ENCODE results near the gene RASGRF2.
A peak's percentile ranks its signal among the peaks of the same experiment; 100 is the strongest.

The RASGRF2 gene

GRCh38 chr5:80959768-80960442 is at the start of gene RASGRF2:
RASGRF2 (plus strand) TSS chr5:80960363; CDS start chr5:80960739, 376 bp downstream.
- peak; percentile 10 for DNase-seq (ENCODE audit: low spot score)

GRCh38 chr5:80912479-80912878 is 47.7 kb upstream of the RASGRF2 start:
- DNase-seq (ENCODE audit: low spot score): no peak

GRCh38 chr5:80915716-80916115 is 44.4 kb upstream of the RASGRF2 start:
- DNase-seq (ENCODE audit: low spot score): no peak

- DNase-seq (ENCODE audit: low spot score): no peak
Measured at GRCh38 chr5:80916676-80917075, 43.5 kb upstream of the RASGRF2 start.

GRCh38 chr5:80917631-80918030 is 42.5 kb upstream of the RASGRF2 start:
- DNase-seq (ENCODE audit: low spot score): no peak

- DNase-seq (ENCODE audit: low spot score): no peak
Measured at GRCh38 chr5:80919678-80920196, 40.4 kb upstream of the RASGRF2 start.

GRCh38 chr5:80920333-80920732 is 39.8 kb upstream of the RASGRF2 start:
- DNase-seq (ENCODE audit: low spot score): no peak

GRCh38 chr5:80921026-80921425 is 39.1 kb upstream of the RASGRF2 start:
- DNase-seq (ENCODE audit: low spot score): no peak

GRCh38 chr5:80925931-80926330 is 34.2 kb upstream of the RASGRF2 start:
- DNase-seq (ENCODE audit: low spot score): no peak

GRCh38 chr5:80926536-80926935 is 33.6 kb upstream of the RASGRF2 start:
- no peak for DNase-seq (ENCODE audit: low spot score)

GRCh38 chr5:80926979-80927656 is 33.0 kb upstream of the RASGRF2 start:
- no peak for DNase-seq (ENCODE audit: low spot score)

- DNase-seq (ENCODE audit: low spot score): no peak
Measured at GRCh38 chr5:80928073-80928472, 32.1 kb upstream of the RASGRF2 start.

GRCh38 chr5:80930940-80931339 is 29.2 kb upstream of the RASGRF2 start:
- no peak for DNase-seq (ENCODE audit: low spot score)

- DNase-seq (ENCODE audit: low spot score): no peak
Measured at GRCh38 chr5:80931411-80931810, 28.8 kb upstream of the RASGRF2 start.

- no peak for DNase-seq (ENCODE audit: low spot score)
Measured at GRCh38 chr5:80933036-80933435, 27.1 kb upstream of the RASGRF2 start.

GRCh38 chr5:80934751-80935150 is 25.4 kb upstream of the RASGRF2 start:
- no peak for DNase-seq (ENCODE audit: low spot score)

- no peak for DNase-seq (ENCODE audit: low spot score)
Measured at GRCh38 chr5:80935811-80936385, 24.3 kb upstream of the RASGRF2 start.

GRCh38 chr5:80936881-80937280 is 23.3 kb upstream of the RASGRF2 start:
- DNase-seq (ENCODE audit: low spot score): no peak

- no peak for DNase-seq (ENCODE audit: low spot score)
Measured at GRCh38 chr5:80937584-80938356, 22.4 kb upstream of the RASGRF2 start.

- DNase-seq (ENCODE audit: low spot score): no peak
Measured at GRCh38 chr5:80941496-80941895, 18.7 kb upstream of the RASGRF2 start.

- no peak for DNase-seq (ENCODE audit: low spot score)
Measured at GRCh38 chr5:80951366-80951765, 8.8 kb upstream of the RASGRF2 start.

GRCh38 chr5:80953587-80953986 is 6.6 kb upstream of the RASGRF2 start:
- no peak for DNase-seq (ENCODE audit: low spot score)

Measured in germinal center (tissue), 1 donor.